GM12873 (cell line): ENCODE measurements around the gene FAM110C.
A peak's percentile ranks its signal among the peaks of the same experiment; 100 is the strongest.

Experiments
- TF ChIP-seq, protein P1 (sequence below): IDR thresholded peaks from 2 replicates; pipeline ENCODE4 v1.5.1; 2012; ENCODE audit warnings: low read depth, mild to moderate bottlenecking, moderate library complexity, low read length, control low read depth; ENCODE audit not compliant: insufficient read depth; ENCODE audit errors: missing control alignments

The FAM110C gene

DNA sequence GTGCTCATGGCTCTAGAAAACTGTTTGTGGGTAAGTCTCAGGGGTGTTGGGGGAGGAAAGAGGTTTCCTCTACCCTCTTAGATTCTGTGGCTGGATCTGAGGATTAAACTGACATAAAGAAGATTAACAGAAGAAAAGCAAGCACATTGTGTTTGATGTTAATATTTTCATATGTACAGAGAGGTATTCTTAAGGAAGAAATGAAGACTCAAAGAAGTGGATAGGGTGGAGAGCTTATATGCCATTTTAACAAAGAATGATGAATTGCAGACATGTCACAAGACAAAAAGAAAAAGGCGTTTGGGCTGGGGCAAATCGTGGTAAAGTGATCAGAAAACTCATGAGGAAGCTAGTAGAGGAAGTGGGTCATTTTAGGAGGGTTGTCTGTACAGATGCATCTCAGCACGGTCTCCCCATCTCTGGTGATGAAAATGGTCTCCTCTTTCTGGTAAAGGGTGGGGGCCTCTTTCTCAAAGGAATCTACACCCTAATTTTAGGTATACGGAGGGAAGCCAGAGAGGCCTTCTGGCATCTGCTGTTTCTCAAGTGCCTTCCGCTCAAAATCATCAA lies 17.8 kb downstream of the FAM110C start:
- TF ChIP-seq, protein P1, sequence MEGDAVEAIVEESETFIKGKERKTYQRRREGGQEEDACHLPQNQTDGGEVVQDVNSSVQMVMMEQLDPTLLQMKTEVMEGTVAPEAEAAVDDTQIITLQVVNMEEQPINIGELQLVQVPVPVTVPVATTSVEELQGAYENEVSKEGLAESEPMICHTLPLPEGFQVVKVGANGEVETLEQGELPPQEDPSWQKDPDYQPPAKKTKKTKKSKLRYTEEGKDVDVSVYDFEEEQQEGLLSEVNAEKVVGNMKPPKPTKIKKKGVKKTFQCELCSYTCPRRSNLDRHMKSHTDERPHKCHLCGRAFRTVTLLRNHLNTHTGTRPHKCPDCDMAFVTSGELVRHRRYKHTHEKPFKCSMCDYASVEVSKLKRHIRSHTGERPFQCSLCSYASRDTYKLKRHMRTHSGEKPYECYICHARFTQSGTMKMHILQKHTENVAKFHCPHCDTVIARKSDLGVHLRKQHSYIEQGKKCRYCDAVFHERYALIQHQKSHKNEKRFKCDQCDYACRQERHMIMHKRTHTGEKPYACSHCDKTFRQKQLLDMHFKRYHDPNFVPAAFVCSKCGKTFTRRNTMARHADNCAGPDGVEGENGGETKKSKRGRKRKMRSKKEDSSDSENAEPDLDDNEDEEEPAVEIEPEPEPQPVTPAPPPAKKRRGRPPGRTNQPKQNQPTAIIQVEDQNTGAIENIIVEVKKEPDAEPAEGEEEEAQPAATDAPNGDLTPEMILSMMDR = no peak

DNA sequence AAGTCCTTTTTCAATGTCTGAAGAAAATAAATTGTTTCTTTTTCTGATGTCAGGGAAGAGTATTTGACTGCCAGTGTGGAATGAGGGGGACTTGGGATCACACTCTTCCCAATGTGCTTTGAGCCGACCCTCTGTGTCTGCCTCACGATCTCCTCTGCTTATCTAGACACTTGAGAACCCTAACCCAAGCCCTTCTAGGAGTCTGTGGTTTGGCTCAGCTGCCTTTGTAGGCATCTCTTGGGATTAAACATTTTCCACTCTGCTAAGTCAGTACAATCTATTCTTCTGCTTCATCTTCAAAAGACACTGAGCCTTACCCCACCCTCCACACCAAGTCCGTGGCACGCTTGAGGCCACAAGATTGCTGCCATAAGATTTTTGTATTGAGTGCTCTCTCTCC lies 19.4 kb downstream of the FAM110C start:
- TF ChIP-seq, protein P1 = no peak

GRCh38 chr2:25543-25942 lies 20.8 kb downstream of the FAM110C start:
- TF ChIP-seq, protein P1 = no peak

DNA sequence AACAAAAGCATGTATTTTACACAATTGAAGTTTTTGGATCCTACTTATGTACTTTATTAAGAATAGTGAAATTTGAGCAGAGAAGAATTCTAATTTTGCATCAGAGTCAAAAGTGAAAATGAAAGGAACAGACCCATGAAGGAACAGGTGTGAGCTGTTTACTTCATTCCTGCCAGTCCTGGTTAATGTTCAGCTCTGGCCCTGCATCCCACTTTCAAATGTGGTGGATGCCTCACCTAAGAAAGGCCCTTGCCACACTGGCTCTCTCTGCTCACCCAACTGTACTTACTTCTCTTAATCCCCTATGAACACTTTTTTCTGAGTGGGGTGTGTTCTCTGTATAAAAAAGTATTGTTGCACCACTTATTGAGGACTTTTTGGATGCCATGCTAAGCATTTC lies 22.2 kb downstream of the FAM110C start:
- TF ChIP-seq, protein P1 = no peak

DNA sequence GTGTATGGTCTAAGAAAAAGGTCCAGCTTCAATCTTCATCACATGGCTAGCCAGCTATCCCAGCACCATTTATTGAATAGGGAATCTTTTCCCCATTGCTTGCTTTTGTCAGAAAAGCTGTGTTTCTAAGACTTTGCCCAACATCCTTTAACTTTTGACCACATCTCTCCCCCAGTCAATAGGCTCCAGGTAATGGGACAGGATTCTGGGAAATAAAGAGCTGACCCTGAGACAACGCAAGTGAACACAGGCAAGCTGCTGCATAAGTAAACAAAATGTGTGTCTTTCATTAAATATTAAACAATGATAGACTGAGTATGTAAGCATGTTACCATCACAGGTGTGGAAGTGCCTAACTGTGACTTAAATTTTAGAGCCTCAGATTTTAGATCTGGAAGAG lies 23.0 kb downstream of the FAM110C start:
- TF ChIP-seq, protein P1 = no peak

DNA sequence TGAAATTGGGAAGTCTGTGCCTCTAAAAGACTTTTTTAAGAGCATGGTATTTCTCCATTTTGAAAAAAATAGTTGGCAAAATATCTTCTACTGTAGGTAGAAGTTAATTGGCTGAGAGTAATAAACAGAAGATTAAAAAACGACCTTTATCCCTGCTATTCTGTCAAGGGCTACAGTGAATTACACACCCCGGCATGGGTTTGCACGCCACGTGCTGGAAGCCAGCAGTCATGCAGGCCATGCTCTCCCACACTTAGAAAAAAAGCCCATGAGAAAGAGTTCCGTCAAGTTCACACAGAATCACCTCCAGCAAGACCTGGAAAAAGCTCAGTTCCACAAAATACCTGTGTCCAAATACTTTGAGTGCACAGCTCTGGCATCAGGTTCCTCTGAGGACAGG lies 26.8 kb downstream of the FAM110C start:
- TF ChIP-seq, protein P1 = no peak

DNA sequence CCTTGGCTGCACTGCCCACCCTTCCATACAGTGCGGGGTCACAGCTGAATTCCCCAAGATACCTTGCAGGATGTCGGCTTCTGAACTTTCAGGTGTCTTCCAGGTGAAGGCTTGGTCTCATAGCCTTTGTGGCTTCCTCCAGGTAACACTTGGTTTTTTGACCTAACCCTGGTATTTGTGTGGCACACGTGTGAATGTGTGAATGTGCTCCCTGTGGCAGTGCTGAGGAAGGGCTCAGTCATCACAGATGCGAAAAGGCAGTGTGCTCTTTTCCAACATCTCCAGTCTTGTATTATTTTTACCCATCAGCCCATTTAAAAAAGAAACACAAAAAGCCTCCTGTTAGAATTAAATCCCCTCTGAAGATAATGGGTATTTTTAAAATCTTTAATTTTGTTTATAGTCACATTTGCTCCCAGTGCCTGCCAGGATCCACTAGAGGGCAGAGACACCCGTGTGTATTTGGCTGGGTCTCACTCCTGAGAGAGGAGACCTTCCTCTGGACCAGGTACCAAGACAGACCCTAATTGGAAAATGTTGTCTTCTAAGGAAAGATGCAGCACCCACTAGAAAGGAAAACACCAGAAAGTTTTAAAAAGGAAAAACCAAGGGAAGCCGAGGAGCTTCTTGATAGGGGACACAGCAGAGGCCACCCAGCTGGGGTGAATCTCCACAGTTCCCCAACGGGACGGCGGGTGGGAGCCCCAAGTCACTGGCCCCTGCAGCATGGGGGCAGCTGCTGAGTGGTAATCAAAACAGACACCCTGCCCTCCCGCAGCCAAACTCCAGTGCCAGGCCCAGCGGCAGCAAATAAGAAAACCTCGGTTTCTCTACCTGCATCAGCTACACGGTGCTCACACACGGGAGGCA lies 27.7 kb downstream of the FAM110C start:
- TF ChIP-seq, protein P1 = peak; percentile 31
